CD4-positive, alpha-beta T cell treated with Interleukin-6 for 4 hours (primary cell): ENCODE results near the gene POLR1G.
"Not testable (repeated sequence)": the region's sequence is repeated elsewhere in the genome, so short reads cannot be mapped to it uniquely, and the experiment has no call there.

Experiments used
- DNase-seq: peaks from one replicate; pipeline ENCODE4 v3.0.0-alpha.2; 2020; ENCODE audit warnings: mixed read lengths

The POLR1G gene

DNA sequence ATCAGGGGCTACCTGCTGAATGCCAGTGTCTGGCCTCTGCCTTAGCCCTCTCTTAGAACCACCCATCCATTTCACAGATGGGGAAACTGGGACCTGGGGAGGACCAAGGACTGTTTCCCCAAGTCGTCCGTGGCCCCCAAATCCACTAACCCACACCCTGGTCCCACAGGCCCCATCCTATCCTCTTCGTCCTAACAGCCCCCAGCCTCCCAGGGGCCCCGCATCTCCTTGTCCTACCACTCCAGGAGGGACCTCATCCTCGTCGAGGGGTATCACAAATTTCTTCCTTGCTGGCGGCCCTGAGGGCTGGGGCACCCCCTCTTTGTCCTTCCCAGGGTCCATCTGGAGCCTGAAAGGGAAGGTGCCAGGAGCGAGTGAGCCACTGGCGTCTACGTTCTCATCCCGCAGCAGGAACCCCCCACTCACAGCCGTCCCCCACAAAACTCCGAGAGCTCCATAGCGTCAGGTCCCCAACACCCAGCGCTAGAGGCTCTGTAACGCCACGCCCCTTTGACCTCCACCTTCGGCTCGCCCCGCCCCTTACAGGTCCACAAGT lies 16.7 kb downstream of the POLR1G start:
- DNase-seq, result peak; percentile 90

- no peak for DNase-seq
Observed at GRCh38 chr19:45423589-45424190, 17.2 kb downstream of the POLR1G start, which contains the start of gene ERCC1. Gene ERCC1 (minus strand): TSS chr19:45423917. CDS start chr19:45423374, 543 bp downstream.

DNA sequence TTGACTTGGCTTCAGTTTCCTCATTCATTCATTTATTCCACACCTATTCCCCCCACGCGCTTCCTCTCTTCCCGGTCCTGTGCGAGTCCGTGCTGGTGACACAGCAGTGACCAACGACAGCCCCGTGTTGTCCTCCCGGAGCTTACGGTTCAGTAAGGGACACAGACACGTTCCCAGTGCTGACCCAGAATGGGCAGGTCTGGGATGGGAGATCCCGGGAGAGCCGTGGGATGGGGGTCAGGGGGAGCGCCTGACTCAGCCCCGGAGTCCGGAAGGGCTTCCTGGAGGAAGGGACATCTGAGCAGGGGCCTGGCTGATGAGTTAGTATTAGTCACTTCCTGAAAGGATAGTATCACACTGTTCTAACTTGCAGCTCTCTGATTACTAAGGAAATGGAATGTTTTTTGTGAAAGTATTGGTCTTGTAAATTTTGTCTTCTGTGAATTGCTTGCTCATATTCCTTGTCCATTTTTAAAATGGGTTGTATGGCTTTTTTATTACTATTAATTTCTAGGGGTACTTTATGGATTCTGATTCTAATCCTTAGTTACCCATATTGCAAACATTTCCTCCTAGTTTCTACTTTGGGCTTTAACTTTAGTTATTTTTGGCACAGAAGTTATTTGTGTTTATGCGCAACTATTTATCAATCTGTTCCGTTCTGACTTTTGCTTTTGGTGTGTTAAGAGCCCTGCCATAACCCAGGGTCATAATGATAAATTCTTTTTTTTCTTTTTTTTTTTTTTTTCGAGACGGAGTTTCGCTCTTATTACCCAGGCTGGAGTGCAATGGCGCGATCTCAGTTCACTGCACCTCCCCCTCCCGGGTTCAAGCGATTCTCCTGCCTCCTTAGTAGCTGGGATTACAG lies 18.0 kb downstream of the POLR1G start:
- peak; percentile 38 for DNase-seq

DNA sequence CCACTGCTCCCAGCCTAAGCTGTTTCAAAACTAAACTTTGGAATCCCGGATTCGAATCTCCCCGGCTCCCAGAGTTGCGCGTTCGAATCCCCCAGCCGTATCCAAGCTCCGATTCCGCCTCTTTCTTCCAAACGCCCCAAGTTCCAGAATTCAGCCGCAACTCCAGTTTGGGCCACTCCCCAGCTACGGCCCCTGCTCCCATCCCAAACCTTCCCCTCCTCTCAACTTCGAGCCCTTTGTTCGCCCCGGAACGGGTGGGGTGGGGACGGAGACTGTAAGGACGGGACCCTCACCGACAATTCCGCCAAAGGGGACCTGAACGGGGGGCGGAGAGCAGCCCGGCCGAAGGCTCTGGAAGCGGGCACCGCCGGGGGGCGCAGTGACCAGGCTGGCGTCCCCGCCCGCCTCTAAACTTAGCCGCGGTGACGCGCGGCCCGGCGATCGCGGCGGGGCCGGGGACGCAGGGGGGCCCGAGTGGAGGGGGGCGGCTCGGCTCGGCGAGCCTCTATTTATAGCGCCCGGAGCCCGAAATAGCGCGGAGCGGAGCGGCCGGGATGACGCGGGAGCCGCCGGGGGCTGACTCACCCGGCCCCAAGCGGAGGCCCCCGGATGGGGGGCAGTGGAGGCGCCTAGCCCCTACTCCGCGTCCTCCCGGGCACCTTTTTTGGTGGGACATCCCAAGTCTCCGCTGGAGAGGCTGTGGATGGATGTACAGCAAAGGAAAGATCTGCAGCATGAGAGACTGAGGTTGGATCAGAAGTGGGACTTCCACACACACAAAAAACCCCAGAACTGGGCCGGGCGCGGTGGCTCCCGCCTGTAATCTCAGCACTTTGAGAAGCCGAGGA lies 22.2 kb downstream of the POLR1G start:
- peak; percentile 26 for DNase-seq

DNA sequence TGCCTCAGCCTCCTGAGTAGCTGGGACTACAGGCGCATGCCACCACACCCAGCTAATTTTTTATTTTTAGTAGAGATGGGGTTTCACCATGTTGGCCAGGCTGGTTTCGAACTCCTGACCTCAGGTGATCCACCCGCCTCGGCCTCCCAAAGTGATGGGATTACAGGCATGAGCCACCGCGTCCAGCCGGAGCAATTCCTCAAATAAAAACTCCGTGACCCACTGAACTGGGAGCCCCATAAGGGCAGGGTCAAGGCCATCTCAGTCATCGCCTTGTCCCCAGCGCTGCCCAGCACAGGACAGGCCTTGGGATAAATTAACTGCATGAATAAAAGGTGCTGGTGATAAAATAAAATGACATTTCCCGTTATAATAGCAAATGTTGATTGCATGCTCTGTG lies 23.5 kb downstream of the POLR1G start:
- DNase-seq, result not testable (repeated sequence)

DNA sequence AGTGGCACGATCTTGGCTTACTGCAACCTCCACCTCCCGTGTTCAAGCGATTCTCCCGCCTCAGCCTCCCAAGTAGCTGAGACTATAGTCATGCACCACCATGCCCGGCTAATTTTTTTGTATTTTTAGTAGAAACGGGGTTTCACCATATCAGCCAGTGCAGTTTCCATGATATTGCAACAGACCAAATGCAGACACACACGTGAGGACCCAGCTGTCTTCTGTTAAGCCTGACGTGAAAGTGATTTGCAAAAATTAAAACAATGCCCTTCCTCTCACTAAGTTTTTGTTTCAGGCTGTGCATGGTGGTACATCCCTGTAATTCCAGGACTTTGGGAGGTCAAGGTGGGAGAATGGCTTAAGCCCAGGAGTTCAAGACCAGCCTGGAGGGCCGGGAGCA lies 24.6 kb downstream of the POLR1G start:
- DNase-seq, result not testable (repeated sequence)

DNA sequence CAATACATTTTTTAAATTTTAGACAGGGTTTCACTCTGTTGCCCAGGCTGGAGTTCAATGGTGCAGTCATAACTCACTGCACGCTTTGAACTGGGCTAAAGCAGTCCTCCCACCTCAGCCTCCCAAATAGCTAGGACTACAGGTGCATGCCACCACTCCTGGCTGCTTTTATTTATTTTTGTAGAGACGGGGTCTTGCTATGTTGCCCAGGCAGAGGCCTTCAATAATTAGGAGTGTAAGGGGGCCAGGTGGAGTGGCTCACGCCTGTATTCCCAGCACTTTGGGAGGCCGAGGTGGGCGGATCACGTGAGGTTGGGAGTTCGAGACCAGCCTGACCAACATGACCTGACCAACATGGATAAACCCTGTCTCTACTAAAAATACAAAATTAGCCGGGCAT lies 26.1 kb downstream of the POLR1G start:
- not testable (repeated sequence) for DNase-seq

DNA sequence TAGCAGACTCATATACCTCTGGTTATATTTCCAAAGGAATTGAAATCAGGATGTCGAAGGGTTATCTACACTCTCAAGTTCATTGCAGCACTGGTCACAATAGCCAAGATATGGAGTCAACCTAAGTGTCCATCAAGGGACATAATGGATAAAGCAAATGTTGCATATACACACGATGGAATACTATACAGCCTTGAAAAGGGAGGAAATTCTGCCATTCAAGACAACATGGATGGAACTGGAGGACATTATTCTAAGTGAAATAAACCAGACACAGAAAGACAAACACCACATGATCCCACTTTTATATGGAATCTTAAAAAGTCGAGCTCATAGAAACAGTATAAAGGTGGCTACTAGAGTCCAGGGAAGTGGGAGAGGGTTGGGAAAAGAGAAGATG lies 30.9 kb downstream of the POLR1G start:
- no peak for DNase-seq

DNA sequence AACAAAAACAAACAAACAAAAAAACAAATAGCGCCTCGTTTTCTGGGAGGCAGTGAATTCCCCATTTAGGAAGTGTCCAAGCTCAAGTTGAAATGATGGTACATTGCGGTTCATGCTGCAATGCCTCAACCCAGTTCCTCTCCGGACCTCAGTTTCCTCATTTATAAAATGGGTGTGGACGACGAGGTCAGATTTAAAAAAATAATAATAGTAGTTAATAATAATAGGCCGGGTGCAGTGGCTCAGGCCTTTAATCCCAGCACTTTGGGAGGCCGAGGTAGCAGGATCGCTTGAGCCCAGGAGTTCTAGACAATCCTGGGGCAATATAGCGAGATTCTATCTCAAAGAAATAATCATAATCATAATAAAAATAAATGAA lies 32.7 kb downstream of the POLR1G start:
- DNase-seq, result no peak

- DNase-seq, result peak; percentile 86
Observed at GRCh38 chr19:45439569-45440258, 33.3 kb downstream of the POLR1G start.

DNA sequence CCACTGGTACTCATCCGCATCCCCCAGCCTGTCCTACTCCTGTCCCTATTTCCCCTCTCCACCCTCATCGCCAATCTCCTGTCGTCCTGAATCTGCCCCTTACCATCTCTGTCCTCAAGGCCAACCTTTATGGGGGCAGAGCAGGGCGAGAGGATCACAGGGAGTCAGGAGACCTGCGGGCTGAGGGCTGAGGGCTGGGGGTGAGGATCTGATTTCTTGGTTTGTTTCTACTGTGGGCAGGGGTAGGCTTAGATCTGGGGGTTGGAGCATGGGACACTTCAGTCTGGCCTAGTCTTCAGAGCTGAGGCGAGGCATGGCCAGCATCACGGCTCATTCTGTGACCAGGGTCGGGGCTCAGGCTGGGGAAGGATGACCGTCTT lies 33.8 kb downstream of the POLR1G start:
- peak; percentile 5 for DNase-seq

DNA sequence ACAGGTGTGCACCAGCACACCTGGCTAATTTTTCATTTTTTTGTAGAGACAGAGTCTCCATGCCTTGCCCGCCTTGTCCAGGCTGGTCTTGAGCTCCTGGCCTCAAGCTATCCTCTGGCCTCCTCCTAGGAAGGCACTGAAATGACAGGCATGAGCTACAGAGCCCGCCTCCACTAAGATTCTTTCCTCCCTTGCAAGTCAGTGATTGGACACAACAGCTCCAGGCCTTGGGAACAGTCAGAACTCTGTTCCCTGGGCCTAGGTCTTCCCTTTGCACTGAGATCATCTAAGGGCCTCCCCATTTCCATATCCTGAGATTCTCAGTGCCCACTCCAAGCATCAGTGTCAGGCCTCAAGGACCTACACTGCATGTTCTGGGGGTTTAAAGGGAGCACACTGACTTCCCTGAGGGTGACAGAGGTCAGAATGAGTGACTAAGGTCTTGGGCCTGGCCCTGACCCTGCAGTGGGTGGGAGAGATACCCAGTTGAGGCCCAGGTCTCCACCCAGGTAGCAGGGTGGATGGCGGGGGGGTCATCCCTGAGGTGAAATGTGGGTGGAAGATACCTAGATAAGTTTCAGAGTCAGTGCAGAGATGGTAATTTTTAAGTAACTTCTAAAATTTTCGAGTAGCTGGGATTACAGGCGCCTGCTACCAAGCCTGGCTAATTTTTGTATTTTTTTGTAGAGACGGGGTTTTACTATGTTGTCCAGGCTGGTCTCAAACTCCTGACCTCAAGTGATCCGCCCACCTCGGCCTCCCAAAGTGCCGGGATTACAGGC lies 34.6 kb downstream of the POLR1G start:
- no peak for DNase-seq

- DNase-seq, result no peak
Observed at GRCh38 chr19:45442408-45442777, 35.9 kb downstream of the POLR1G start.

- peak; percentile 45 for DNase-seq
Observed at GRCh38 chr19:45442778-45443461, 36.5 kb downstream of the POLR1G start.

- peak; percentile 47 for DNase-seq
Observed at GRCh38 chr19:45443462-45444317, 37.2 kb downstream of the POLR1G start.

DNA sequence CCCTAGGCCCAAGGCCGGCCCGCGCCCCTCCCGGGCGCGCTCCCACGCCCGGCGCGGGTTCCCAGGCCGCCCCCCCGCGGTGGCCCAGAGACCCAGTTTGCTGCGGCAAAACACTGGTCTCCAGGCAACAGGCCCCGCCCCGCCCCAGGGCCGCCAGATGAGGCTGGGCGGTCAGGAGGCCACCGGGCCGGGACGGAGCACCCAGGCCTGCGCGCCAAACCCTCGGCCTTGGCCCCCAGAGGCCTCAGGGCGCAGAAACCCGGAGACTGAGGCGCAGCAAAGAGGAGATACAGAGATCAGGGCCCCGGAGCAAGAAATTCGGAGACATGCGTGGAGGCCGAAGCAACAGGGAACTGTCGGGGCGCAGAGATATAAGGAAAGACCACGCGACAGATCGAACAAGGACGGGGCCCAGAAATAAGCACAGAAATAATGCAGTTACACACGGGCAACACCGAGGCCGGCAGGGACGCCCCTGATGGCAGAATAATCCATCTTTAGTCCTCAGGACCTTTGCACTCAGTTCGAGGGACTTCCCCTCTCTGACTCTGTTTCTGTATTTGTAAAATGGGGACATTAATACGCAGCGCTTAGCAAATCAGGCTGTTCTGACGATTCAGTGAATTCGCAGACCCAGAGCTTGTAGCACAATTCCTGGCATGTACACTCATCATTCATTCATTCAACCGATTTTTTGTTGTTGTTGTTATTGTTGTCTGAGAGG lies 38.0 kb downstream of the POLR1G start:
- DNase-seq, result peak; percentile 79

- DNase-seq, result no peak
Observed at GRCh38 chr19:45445139-45445538, 38.7 kb downstream of the POLR1G start.

- peak; percentile 31 for DNase-seq
Observed at GRCh38 chr19:45446295-45446694, 39.9 kb downstream of the POLR1G start.

DNA sequence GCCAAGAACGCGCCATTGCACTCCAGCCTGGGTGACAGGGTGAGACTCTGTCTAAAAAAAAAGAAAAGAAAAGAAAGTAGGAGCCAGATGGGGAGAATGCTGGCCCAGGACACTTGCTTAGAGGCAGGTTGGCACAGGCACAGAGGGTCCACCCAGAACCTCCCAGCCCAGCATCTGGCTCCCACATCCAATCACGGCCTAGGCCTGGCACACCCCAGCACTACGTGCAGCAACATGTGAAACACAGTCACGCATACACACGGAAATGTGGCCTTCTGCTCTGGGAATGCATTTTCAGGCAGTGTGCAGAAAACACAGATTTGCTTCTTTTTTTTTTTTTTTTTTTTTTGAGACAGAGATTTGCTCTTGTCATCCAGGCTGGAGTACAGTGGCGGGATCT lies 40.5 kb downstream of the POLR1G start:
- no peak for DNase-seq

DNA sequence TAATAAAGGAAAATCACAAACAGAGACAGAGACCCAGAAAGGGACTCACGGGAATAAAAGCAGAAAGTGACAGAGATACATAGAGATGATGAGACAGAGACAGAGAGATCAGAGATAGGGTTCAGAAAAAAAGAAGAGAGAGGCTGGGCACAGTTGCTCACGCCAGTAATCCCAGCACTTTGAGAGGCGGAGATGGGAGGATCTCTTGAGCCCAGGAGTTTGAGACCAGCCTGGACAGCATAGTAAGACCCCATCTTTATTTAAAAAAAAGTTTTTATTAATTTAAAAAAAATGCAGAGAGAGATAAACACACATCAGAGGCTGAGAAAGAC lies 41.9 kb downstream of the POLR1G start:
- no peak for DNase-seq
